HepG2 (cell line): ENCODE measurements around the gene DLG4. TPM values are rescaled to one million over a fixed set of nuclear protein-coding genes. Genes with fewer than 3 reads are reported as not detected.

Experiments used
- CAMTA2 ChIP-seq: sonication (generic); formaldehyde crosslinking; IDR thresholded peaks from 2 replicates; pipeline ENCODE4 v1.4.0; 2020; ENCODE audit warnings: mild to moderate bottlenecking, missing genetic modification reagents, borderline replicate concordance
- CEBPG ChIP-seq: IDR thresholded peaks from 2 replicates; pipeline ENCODE4 v1.6.1; 2016
- DPF2 ChIP-seq: sonication (generic); formaldehyde crosslinking; IDR thresholded peaks from 2 replicates; pipeline ENCODE4 v1.4.0; 2020; ENCODE audit warnings: mild to moderate bottlenecking, low read depth, missing genetic modification reagents, borderline replicate concordance
- ERF ChIP-seq: IDR thresholded peaks from 2 replicates; pipeline ENCODE4 v1.6.1; 2018; ENCODE audit warnings: missing biosample characterization, missing genetic modification reagents
- GFI1 ChIP-seq: sonication (generic); formaldehyde crosslinking; IDR thresholded peaks from 2 replicates; pipeline ENCODE4 v1.5.0; 2020; ENCODE audit warnings: missing genetic modification reagents, mild to moderate bottlenecking, borderline replicate concordance
- GTF2F1 ChIP-seq: fragments of 150-350 bp; IDR thresholded peaks from 2 replicates; pipeline ENCODE4 v1.6.1; 2014; ENCODE audit warnings: low read length
- MEIS2 ChIP-seq: sonication (generic); formaldehyde crosslinking; IDR thresholded peaks from 2 replicates; pipeline ENCODE4 v1.9.0; 2021; ENCODE audit warnings: mild to moderate bottlenecking, missing genetic modification reagents
- NCOA2 ChIP-seq: sonication (generic); formaldehyde crosslinking; IDR thresholded peaks from 2 replicates; pipeline ENCODE4 v1.8.0; 2022; ENCODE audit warnings: inconsistent platforms
- NR2C2 ChIP-seq: sonication (generic); formaldehyde crosslinking; IDR thresholded peaks from 2 replicates; pipeline ENCODE4 v1.4.0; 2020; ENCODE audit warnings: missing genetic modification reagents, mild to moderate bottlenecking, moderate library complexity, borderline replicate concordance
- PHF5A ChIP-seq: IDR thresholded peaks from one replicate; pipeline ENCODE4 v1.6.1; 2018; ENCODE audit warnings: low read depth, missing genetic modification reagents; ENCODE audit not compliant: unreplicated experiment
- SKIL ChIP-seq: sonication (generic); formaldehyde crosslinking; IDR thresholded peaks from 2 replicates; pipeline ENCODE4 v1.8.0; 2022; ENCODE audit warnings: missing genetic modification reagents, mild to moderate bottlenecking, moderate library complexity, borderline replicate concordance
- SRSF1 ChIP-seq: fragments of 200-400 bp; formaldehyde crosslinking; optimal IDR thresholded peaks from 2 replicates; pipeline ENCODE3; 2017; ENCODE audit warnings: mild to moderate bottlenecking, low read depth, low read length, moderate library complexity
- TARDBP ChIP-seq: sonication (generic); formaldehyde crosslinking; IDR thresholded peaks from 2 replicates; pipeline ENCODE4 v1.8.0; 2022; ENCODE audit warnings: mild to moderate bottlenecking, missing genetic modification reagents
- TCF7 ChIP-seq: sonication (generic); IDR thresholded peaks from 2 replicates; pipeline ENCODE4 v1.6.1; 2016; ENCODE audit warnings: antibody characterized with exemption, low read depth
- ZKSCAN8 ChIP-seq: IDR thresholded peaks from 2 replicates; pipeline ENCODE4 v1.6.1; 2016; ENCODE audit warnings: borderline replicate concordance, missing genetic modification reagents, missing compliant biosample characterization
- ZNF205 ChIP-seq: IDR thresholded peaks from 2 replicates; pipeline ENCODE4 v1.6.1; 2018; ENCODE audit warnings: missing biosample characterization, missing genetic modification reagents
- ZNF234 ChIP-seq: sonication (generic); formaldehyde crosslinking; conservative IDR thresholded peaks from 2 replicates; pipeline ENCODE4 v1.5.1; 2020; ENCODE audit warnings: mild to moderate bottlenecking, missing genetic modification reagents
- ZNF34 ChIP-seq: sonication (generic); formaldehyde crosslinking; IDR thresholded peaks from 2 replicates; pipeline ENCODE4 v1.4.0; 2020; ENCODE audit warnings: mild to moderate bottlenecking, missing genetic modification reagents, borderline replicate concordance
- ZNF343 ChIP-seq: sonication (generic); formaldehyde crosslinking; IDR thresholded peaks from 2 replicates; pipeline ENCODE4 v1.4.0; 2020; ENCODE audit warnings: mild to moderate bottlenecking, missing genetic modification reagents
- ZNF605 ChIP-seq: sonication (generic); formaldehyde crosslinking; IDR thresholded peaks from 2 replicates; pipeline ENCODE4 v1.8.0; 2022; ENCODE audit warnings: mild to moderate bottlenecking, missing genetic modification reagents
- polyA plus RNA-seq, 8 experiments: library from polyadenylated mRNA; depleted of rRNA in 3 of 8; stranded (reverse) in 7 of 8; unstranded in 1 of 8; fragments of >200 nt; fragmentation: Illumina TruSeq in 4 of 8; extraction: Trizol in 4 of 8; gene quantifications; 2 replicates each; pipeline versions ENCODE4 v1.2.1 to v1.2.3, GENCODE V29; 2011 to 2016; ENCODE audit warnings: low read depth in 4 of 8, missing spikeins in 1 of 8, mixed read lengths in 1 of 8; ENCODE audit not compliant: insufficient read depth in 1 of 8
- total RNA-seq, 5 experiments: library from RNA; depleted of rRNA; stranded (reverse); fragments of >200 nt; fragmentation: Illumina TruSeq; extraction: Trizol; gene quantifications; 2 replicates each; pipeline ENCODE4 v1.2.3, GENCODE V29; 2016; ENCODE audit warnings: low read depth in 1 of 5
- TF ChIP-seq, protein P1 (sequence below): sonication (generic); formaldehyde crosslinking; IDR thresholded peaks from 2 replicates; pipeline ENCODE4 v1.5.0; 2020; ENCODE audit warnings: mild to moderate bottlenecking, missing genetic modification reagents, borderline replicate concordance

Gene DLG4
- total and polyA plus RNA-seq, 2 of the 13 experiments (the other 11 are each of a cell fraction or from before 2014, with no cell fraction given) = 0.71 to 4.3 TPM

DNA sequence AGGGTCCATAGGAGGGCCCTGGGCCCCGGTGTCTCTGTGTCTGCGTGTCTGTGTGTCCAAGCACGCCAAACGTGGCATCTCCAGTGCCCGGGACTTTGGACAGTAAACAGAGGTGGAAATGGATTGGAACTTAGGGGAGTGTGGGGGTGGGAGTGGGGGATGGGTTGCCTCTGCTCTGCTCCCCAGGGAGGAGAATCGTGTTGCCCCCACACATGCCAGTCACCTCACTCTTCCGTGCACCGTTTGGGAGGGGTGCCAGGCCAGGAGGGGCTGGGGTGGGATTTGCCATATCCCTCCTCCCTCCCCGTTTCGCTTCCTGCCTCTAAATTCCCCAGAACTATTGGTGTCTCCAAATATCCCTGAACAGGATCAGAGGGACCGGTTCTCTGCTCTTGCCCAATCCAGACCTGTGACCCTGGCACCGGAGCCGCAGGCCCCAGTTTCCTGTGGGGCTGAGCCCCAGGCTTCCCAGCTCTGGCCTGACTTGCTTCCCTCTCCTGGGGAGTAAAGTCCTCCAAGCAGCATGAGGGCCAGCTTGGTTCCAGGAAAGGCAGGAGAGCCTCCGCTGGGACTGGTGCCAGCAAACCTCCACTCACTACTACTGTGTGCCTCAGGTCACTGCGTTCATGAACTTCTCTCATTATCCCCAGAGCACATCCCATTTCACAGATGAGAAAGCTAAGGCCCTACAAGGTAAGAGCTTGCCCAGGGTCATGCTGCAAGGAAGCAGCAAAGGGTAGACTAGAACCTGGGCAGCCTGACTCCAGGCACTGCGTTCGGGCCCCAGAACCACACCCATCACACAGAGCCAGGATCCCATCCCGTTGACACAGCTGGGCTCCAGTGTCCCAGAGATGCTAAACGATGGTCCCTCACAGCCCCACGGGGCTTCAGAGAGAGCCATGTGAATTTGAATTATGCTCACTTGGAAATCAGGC, 40.0 kb downstream of the DLG4 start, which contains the start of gene ASGR1 (continued):
- TF ChIP-seq CEBPG (CRISPR knock-in tag) (peak; percentile 93), GFI1 (CRISPR knock-in tag) (peak; percentile 85), CAMTA2 (CRISPR knock-in tag) (peak; percentile 65; the same call in 1 of the 2 replicates), ZNF205 (CRISPR knock-in tag) (peak; percentile 79; the same call in 1 of the 2 replicates), ZKSCAN8 (CRISPR knock-in tag) (peak; percentile 80; the same call in 1 of the 2 replicates), GTF2F1 (0 out of 2 replicates have a peak, but pooled peaks have one; percentile 23), ZNF234 (no peak), TCF7 (peak; percentile 94), SKIL (CRISPR knock-in tag) (peak; percentile 63; the same call in 1 of the 2 replicates), ERF (CRISPR knock-in tag) (peak; percentile 91), NCOA2 (CRISPR knock-in tag) (peak; percentile 91), NR2C2 (CRISPR knock-in tag) (peak; percentile 73; the same call in 1 of the 2 replicates), PHF5A (CRISPR knock-in tag) (peak; percentile 95), ZNF34 (CRISPR knock-in tag) (0 out of 2 replicates have a peak, but pooled peaks have one; percentile 25), SRSF1 (no peak), TARDBP (CRISPR knock-in tag) (peak; percentile 90), DPF2 (CRISPR knock-in tag) (peak; percentile 25), MEIS2 (CRISPR knock-in tag) (peak; percentile 53; the same call in 1 of the 2 replicates), ZNF343 (CRISPR knock-in tag) (0 out of 2 replicates have a peak, but pooled peaks have one; percentile 26), ZNF605 (CRISPR knock-in tag) (peak; percentile 57; the same call in 1 of the 2 replicates)
- TF ChIP-seq, protein P1, sequence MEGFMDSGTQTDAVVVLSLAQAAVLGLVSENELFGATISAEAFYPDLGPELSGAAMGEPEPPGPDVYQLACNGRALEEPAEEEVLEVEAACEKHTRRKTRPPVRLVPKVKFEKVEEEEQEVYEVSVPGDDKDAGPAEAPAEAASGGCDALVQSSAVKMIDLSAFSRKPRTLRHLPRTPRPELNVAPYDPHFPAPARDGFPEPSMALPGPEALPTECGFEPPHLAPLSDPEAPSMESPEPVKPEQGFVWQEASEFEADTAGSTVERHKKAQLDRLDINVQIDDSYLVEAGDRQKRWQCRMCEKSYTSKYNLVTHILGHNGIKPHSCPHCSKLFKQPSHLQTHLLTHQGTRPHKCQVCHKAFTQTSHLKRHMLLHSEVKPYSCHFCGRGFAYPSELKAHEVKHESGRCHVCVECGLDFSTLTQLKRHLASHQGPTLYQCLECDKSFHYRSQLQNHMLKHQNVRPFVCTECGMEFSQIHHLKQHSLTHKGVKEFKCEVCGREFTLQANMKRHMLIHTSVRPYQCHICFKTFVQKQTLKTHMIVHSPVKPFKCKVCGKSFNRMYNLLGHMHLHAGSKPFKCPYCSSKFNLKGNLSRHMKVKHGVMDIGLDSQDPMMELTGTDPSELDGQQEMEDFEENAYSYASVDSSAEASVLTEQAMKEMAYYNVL (CRISPR knock-in tag) = peak; percentile 60
